ENCODE data around the gene SMARCD1.

DNA sequence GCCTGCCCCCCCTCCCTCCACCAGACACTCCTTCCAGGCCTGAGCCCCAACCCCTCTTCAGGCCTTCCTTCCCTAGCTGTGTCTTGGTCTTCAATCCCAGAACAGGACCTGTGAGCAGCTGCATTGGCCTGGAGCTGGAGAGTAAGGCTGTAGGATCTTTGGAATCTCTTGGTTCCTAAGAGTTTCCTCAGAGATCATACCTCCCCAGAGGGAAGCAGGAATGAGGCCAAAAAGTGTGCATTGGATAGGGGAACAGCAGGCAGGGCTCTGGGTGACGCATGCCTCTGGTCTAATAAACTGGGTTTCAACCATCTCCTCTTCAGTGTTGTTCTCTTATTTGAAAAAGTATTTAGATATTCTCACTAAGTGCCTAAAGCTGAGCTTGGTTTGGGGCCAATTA is 1.8 kb upstream of the SMARCD1 start:
- TF ChIP-seq, protein P1, sequence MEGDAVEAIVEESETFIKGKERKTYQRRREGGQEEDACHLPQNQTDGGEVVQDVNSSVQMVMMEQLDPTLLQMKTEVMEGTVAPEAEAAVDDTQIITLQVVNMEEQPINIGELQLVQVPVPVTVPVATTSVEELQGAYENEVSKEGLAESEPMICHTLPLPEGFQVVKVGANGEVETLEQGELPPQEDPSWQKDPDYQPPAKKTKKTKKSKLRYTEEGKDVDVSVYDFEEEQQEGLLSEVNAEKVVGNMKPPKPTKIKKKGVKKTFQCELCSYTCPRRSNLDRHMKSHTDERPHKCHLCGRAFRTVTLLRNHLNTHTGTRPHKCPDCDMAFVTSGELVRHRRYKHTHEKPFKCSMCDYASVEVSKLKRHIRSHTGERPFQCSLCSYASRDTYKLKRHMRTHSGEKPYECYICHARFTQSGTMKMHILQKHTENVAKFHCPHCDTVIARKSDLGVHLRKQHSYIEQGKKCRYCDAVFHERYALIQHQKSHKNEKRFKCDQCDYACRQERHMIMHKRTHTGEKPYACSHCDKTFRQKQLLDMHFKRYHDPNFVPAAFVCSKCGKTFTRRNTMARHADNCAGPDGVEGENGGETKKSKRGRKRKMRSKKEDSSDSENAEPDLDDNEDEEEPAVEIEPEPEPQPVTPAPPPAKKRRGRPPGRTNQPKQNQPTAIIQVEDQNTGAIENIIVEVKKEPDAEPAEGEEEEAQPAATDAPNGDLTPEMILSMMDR (IDR thresholded peaks at IDR 0.05) = no peak
- TF ChIP-seq EP300 (IDR thresholded peaks at IDR 0.05) = no peak
- no peak for TF ChIP-seq POLR2A (IDR thresholded peaks at IDR 0.05)

All from upper lobe of left lung (tissue), 4 donors.